Keratinocyte (primary cell): ENCODE measurements around the gene TRAPPC2L. TPM values are rescaled to one million over a fixed set of nuclear protein-coding genes. Genes with fewer than 3 reads are reported as not detected.

Experiments used
- DNase-seq: peaks from one replicate; pipeline ENCODE4 v3.0.0-alpha.2; 2011; ENCODE audit warnings: low read depth, missing footprints, low spot score
- FAIRE-seq: peaks from 2 replicates; lab custom pipeline; 2011; peaks lifted over from hg19 to GRCh38; lab: Jason Lieb, UNC
- H2AFZ ChIP-seq: 2 replicates; pipeline ENCODE4 v1.6.0; 2012; ENCODE audit warnings: low read length, control low read depth, inconsistent platforms; ENCODE audit not compliant: control insufficient read depth
- H3K27ac ChIP-seq: 2 replicates; pipeline ENCODE4 v1.5.1; 2011; ENCODE audit warnings: low read length; ENCODE audit not compliant: control insufficient read depth, insufficient read depth
- H3K27me3 ChIP-seq: 3 replicates; pipeline ENCODE4 v1.6.0; 2011; ENCODE audit warnings: low read length; ENCODE audit not compliant: control insufficient read depth, insufficient read depth; ENCODE audit errors: extremely low read depth
- H3K36me3 ChIP-seq, 2 experiments: 2 replicates in 1 of 2; 3 replicates in 1 of 2; pipeline ENCODE4 v1.5.1; 2011; ENCODE audit warnings: low read length in 2 of 2, mild to moderate bottlenecking in 1 of 2; ENCODE audit not compliant: control insufficient read depth in 2 of 2, insufficient read depth in 2 of 2; ENCODE audit errors: extremely low read depth in 1 of 2
- H3K4me1 ChIP-seq: 3 replicates; pipeline ENCODE4 v1.5.1; 2011; ENCODE audit warnings: low read length; ENCODE audit not compliant: control insufficient read depth, insufficient read depth; ENCODE audit errors: extremely low read depth
- H3K4me2 ChIP-seq: 3 replicates; pipeline ENCODE4 v1.6.0; 2011; ENCODE audit warnings: low read depth, low read length; ENCODE audit not compliant: control insufficient read depth, insufficient read depth; ENCODE audit errors: extremely low read depth
- H3K4me3 ChIP-seq, 3 experiments: fragments of 200-600 bp in 1 of 3; sonication (generic) in 1 of 3; 2 replicates in 2 of 3; 3 replicates in 1 of 3; pipeline ENCODE4 v1.5.1; 2011 to 2016; ENCODE audit warnings: low read length in 3 of 3, mild to moderate bottlenecking in 3 of 3, control low read depth in 2 of 3, inconsistent platforms in 1 of 3, low read depth in 1 of 3, mixed read lengths in 1 of 3, mixed run types in 1 of 3, moderate library complexity in 1 of 3; ENCODE audit not compliant: control insufficient read depth in 2 of 3, insufficient read depth in 2 of 3; ENCODE audit errors: extremely low read depth in 1 of 3
- H3K79me2 ChIP-seq: 2 replicates; pipeline ENCODE4 v1.6.0; 2012; ENCODE audit warnings: low read length; ENCODE audit not compliant: control insufficient read depth, insufficient read depth
- H3K9ac ChIP-seq: 3 replicates; pipeline ENCODE4 v1.6.0; 2011; ENCODE audit warnings: low read length; ENCODE audit not compliant: control insufficient read depth, insufficient read depth; ENCODE audit errors: extremely low read depth
- H3K9me1 ChIP-seq: 3 replicates; pipeline ENCODE4 v1.6.0; 2011; ENCODE audit warnings: low read length; ENCODE audit not compliant: control insufficient read depth, insufficient read depth; ENCODE audit errors: extremely low read depth
- H3K9me3 ChIP-seq: 2 replicates; pipeline ENCODE4 v1.5.1; 2012; ENCODE audit warnings: low read depth, low read length; ENCODE audit not compliant: control insufficient read depth
- H4K20me1 ChIP-seq: 3 replicates; pipeline ENCODE4 v1.6.0; 2011; ENCODE audit warnings: low read length; ENCODE audit not compliant: control insufficient read depth, insufficient read depth; ENCODE audit errors: extremely low read depth
- EZH2 ChIP-seq: IDR thresholded peaks from one replicate; pipeline ENCODE4 v1.6.1; 2012; ENCODE audit warnings: inconsistent platforms, mild to moderate bottlenecking, low read length, moderate library complexity
- dilution Hi-C: fragments of 300-500 bp; cut with MboI; formaldehyde crosslinking; loops from one replicate; pipeline ENCODE4 v1.7.0; 2020; ENCODE audit warnings: low sequenced_read_pairs; ENCODE audit not compliant: extremely low pct_ligation_motif_present
- polyA plus RNA-seq, 5 experiments: library from polyadenylated mRNA; depleted of rRNA in 3 of 5; stranded (reverse) in 3 of 5; stranded (forward) in 1 of 5; unstranded in 1 of 5; fragments of >200 nt; gene quantifications; 1 replicate in 1 of 5; 2 replicates in 3 of 5; 3 replicates in 1 of 5; pipeline versions ENCODE4 v1.2.1 to v1.2.3, GENCODE V29; 2011 to 2012; ENCODE audit warnings: missing spikeins in 2 of 5, low read depth in 1 of 5, low replicate concordance in 1 of 5
- TF ChIP-seq, protein P1 (sequence below), 3 experiments: IDR thresholded peaks in 1 of 3; conservative IDR thresholded peaks in 1 of 3; optimal IDR thresholded peaks in 1 of 3; 2 replicates in 2 of 3; 3 replicates in 1 of 3; pipeline versions ENCODE3 to v1.5.1; 2011; ENCODE audit warnings: low read length in 3 of 3, mild to moderate bottlenecking in 3 of 3, moderate library complexity in 2 of 3, control low read depth in 1 of 3, inconsistent platforms in 1 of 3; ENCODE audit not compliant: insufficient read depth in 2 of 3; ENCODE audit errors: extremely low read depth in 1 of 3

The TRAPPC2L gene
- polyA plus RNA-seq, 1 donor (not counting 4 experiments of a cell fraction or from before 2014, with no cell fraction given): 139 TPM

DNA sequence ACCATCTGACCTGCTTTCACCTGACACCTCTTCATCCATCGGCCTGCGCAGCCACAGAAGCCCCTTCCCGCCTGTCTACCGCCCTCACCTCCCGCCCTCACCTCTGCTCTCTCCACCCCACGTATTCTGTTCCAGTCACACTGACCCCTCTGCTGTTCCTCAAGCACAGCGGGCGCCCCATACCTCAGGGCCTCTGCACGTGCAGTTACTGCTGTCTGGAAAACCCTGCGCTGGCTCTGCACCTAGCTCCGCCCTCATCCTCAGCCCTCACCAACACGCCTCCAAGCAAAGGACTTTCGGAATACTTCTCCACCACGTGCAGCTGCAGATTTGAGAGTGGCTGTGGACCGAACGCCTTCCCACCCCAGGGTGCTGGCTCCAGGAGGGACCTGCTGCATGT, 34.2 kb downstream of the TRAPPC2L start:
- dilution Hi-C loops: no loop called here
- Histone ChIP-seq H4K20me1 (no peaks in the 10 kb centered on the region), H3K27me3 (peaks cover 10% of the 10 kb centered on the region), H3K4me2 (no peak overlapping the region), H3K27ac (no peak overlapping the region), H3K36me3 (no peaks in the 10 kb centered on the region), H3K9me3 (no peaks in the 10 kb centered on the region), H3K4me3 (no peak overlapping the region), H2AFZ (no peak overlapping the region), H3K9me1 (no peaks in the 10 kb centered on the region), H3K4me1 (no peaks in the 10 kb centered on the region), H3K9ac (no peak overlapping the region), H3K79me2 (no peaks in the 10 kb centered on the region)
- TF ChIP-seq EZH2: no peak
- TF ChIP-seq, protein P1, sequence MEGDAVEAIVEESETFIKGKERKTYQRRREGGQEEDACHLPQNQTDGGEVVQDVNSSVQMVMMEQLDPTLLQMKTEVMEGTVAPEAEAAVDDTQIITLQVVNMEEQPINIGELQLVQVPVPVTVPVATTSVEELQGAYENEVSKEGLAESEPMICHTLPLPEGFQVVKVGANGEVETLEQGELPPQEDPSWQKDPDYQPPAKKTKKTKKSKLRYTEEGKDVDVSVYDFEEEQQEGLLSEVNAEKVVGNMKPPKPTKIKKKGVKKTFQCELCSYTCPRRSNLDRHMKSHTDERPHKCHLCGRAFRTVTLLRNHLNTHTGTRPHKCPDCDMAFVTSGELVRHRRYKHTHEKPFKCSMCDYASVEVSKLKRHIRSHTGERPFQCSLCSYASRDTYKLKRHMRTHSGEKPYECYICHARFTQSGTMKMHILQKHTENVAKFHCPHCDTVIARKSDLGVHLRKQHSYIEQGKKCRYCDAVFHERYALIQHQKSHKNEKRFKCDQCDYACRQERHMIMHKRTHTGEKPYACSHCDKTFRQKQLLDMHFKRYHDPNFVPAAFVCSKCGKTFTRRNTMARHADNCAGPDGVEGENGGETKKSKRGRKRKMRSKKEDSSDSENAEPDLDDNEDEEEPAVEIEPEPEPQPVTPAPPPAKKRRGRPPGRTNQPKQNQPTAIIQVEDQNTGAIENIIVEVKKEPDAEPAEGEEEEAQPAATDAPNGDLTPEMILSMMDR (optimal IDR thresholded peaks at IDR 0.05 in 1 of 3, IDR thresholded peaks at IDR 0.05 in 1 of 3, conservative IDR thresholded peaks at IDR 0.05 in 1 of 3; ENCODE audit: extremely low read depth in 1 of 3, insufficient read depth in 2 of 3, low read length in 3 of 3): no peak
- FAIRE-seq (no peak), DNase-seq (no peak)

DNA sequence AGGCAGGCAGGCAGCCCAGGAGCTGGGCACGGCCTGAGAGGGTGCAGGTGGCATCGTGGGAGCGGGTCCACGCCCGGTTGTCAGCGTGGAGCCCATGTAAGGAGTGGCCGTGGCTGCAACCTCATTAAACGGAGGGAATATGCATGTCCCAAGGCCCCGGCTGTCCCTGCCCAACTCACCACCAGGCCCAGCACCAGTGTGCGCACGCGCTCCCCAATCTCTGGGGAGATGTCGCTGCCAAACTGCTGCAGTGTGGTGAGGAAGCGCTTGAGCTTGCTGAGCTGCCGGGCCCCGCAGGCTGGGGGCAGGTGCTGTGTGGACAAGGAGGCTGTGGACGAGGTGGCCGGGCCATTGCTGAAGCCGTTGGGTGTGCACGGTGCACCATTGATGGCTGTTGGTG, 35.1 kb downstream of the TRAPPC2L start:
- no peaks in the 10 kb centered on the region for H3K4me1 ChIP-seq
- no peak overlapping the region for H2AFZ ChIP-seq
- H3K27me3 ChIP-seq: peaks cover 10% of the 10 kb centered on the region
- no peak overlapping the region for H3K4me3 ChIP-seq
- no peaks in the 10 kb centered on the region for H3K9me3 ChIP-seq
- dilution Hi-C loops: no loop called here
- no peaks in the 10 kb centered on the region for H3K9me1 ChIP-seq
- no peak overlapping the region for H3K9ac ChIP-seq
- FAIRE-seq (no peak), DNase-seq (no peak)
- H4K20me1 ChIP-seq: no peaks in the 10 kb centered on the region
- H3K4me2 ChIP-seq: no peak overlapping the region
- H3K36me3 ChIP-seq: no peaks in the 10 kb centered on the region
- H3K27ac ChIP-seq: no peak overlapping the region
- no peak for TF ChIP-seq EZH2
- TF ChIP-seq, protein P1 (optimal IDR thresholded peaks at IDR 0.05 in 1 of 3, IDR thresholded peaks at IDR 0.05 in 1 of 3, conservative IDR thresholded peaks at IDR 0.05 in 1 of 3; ENCODE audit: extremely low read depth in 1 of 3, insufficient read depth in 2 of 3, low read length in 3 of 3): no peak
- H3K79me2 ChIP-seq: no peaks in the 10 kb centered on the region
